Stimulated activated CD4-positive, alpha-beta T cell treated with anti-CD3 and anti-CD28 coated beads, Interleukin-4, amount 100 ng/mL, for 1 hour (primary cell): ENCODE measurements around the gene APOBEC3F.
"Not testable (repeated sequence)": the region's sequence is repeated elsewhere in the genome, so short reads cannot be mapped to it uniquely, and the experiment has no call there.

Experiments used
- DNase-seq: peaks from one replicate; pipeline ENCODE4 v3.0.0-alpha.2; 2020

The APOBEC3F gene

DNA sequence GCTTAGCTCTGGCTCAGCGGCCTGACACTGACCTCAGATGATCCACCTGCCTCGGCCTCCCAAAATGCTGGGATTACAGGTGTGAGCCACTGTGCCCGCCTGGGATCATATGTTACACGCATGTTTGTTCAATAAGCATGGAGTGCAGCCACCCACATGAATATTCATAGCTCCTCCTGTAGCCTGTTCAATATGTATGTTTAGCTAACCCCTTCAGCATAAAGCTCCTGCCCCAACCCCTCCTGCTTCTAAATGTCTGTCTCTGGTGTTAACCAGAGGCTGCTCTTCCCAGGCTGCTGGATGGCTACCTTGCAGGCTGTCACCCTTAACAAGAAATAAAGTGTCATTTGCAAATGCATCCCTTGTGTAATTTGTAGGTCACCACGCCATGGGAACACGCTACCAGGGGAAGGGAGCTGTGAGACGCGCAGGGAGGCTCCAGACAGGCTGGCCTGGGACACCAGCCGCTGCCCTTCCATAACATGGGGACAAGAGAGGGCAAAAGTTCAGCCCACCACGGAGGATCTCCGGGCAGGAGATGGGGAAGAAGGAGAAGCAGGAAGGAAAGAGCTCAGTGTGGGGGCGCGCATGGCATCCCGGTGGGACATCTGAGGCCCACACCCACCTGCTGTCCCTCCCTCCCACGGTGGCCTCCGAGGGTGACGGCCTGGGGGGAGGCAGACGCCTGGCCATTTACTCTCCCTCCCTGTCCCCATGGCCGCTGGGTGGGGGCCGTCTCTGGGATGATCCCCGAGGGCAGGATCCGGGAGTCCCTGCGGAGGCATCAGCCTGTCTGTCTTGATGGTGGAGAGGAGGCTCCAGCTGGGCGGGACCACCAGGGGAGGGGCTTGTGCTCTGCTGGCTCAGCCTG, 35.7 kb downstream of the APOBEC3F start:
- DNase-seq, result not testable (repeated sequence)

DNA sequence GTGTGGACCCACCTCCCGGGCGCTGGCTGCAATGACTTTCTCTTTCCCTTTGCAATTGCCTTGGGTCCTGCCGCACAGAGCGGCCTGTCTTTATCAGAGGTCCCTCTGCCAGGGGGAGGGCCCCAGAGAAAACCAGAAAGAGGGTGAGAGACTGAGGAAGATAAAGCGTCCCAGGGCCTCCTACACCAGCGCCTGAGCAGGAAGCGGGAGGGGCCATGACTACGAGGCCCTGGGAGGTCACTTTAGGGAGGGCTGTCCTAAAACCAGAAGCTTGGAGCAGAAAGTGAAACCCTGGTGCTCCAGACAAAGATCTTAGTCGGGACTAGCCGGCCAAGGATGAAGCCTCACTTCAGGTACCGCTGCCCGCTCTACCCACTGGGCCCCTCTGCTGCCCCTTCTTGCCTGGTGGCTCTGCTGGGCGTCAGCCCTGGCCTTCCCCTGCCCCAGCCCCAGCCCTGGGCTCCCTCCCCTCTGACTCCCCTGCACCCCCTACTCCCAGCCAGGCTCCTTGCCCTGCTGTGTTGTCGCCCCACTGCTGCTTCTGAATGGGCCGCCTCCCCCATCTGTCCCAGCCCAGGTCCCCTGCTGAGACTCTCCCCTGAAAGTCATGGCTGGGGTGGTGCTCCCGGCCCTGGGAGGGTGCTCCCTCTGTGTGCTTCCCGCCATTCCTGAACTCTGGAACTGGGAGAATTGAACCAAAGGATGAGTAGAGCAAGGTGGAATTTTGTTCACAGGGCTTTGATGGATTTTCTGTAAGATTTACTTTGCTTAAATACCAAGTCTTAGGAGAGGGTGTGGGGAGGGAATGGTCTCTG, 36.6 kb downstream of the APOBEC3F start, which contains the start of gene APOBEC3G:
APOBEC3G (plus strand) TSS at position 250 of the 815 bp plus-strand sequence; CDS start at position 337, 87 bp downstream.
- peak; percentile 41 for DNase-seq

DNA sequence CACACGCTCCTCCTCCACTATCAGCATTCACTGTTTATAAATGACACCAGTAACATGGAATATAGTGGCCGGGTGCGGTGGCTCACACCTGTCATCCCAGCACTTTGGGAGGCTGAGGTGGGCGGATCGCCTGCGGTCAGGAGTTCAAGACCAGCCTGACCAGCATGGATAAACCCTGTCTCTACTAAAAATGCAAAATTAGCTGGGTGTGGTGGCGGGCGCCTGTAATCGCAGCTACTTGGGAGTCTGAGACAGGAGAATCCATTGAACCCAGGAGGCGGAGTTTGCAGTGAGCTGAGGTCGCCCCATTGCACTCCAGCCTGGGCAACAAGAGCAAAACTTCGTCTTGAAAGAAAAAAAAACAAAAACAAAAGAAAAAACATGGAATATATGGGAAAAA, 37.2 kb downstream of the APOBEC3F start:
- not testable (repeated sequence) for DNase-seq

DNA sequence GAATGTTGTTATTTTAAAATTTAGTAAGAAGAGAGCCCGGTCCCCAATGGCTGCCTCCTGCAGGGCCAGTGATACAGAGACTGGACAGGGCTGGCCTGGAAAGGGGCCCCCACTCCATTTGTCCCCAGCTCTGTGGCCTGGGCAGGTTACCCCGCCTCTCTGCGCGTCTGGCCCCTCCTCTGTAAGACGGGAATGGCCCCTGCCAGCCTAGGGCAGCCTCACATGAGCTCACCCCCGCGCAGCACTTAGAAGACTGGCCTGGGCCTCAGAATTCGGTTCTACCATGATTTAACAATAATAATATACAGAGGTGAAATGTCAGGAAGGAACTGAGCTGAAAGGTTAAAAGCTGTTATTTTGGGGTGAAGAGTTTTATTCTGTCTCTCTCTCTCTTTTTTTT, 37.7 kb downstream of the APOBEC3F start:
- no peak for DNase-seq

DNA sequence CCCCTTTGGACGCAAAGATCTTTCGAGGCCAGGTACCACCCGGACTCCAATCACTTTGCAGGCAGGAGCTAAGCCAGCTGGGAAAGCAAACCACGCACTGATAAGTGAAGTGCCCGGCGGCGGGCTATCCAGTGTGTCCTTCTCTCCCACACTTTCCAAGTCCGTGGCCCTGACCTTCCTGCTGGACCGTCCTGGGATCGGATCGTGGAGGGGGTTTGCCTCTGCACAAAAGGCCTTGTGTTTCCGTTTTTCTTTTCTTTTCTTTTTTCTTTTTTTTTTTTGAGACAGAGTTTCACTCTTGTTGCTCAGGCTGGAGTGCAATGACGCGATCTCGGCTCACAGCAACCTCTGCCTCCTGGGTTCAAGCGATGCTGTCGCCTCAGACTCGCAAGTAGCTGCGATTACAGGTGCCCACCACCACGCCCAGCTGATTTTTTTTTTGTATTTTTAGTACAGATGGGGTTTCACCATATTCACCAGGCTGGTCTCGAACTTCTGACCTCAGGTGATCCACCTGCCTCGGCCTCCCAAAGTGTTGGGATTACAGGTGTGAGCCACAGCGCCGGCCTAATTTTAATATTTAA, 38.5 kb downstream of the APOBEC3F start:
- not testable (repeated sequence) for DNase-seq

DNA sequence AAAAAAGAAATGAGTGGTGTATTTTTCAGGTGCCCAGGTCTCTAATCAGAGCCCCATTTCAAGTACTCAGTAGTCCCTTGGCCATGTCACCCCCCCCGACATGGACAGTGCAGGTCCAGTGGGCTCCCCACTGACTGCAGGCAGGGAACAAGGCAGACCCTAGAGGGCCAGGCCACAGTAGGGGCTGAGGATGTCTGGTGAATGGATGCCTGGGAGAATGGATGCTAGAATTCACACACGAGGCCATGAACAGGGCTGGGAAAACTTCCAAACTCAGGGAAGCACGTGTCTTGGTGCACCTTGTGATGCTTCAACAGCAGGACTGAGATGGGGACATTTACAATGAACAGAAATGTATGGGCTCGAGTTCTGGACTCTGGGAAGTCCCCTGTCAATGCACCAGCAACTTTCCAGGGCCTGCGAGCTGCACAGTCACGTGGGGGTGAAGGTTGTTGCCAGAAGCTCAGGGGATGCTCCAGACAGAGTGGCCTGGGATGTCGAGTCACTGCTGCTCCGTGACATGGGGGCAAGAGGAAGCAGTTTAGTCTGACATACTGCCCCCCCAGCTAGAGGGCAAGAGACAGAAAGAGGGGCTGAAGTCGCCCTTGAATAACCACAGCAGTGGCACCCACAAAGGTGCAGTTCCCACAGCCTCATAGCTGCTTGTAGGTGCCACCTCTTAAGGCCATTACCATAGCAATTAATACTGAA, 39.5 kb downstream of the APOBEC3F start:
- no peak for DNase-seq

DNA sequence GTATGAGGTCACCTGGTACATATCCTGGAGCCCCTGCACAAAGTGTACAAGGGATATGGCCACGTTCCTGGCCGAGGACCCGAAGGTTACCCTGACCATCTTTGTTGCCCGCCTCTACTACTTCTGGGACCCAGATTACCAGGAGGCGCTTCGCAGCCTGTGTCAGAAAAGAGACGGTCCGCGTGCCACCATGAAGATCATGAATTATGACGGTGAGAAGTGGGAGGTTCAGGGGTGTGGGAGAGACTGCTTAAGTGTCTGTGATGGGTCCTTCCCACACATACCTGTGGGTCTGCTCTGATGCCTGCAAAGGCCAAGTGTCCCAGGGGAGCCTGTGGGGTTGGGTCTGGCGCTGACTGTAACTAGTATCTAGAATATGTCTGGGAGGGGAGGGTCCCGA, 40.4 kb downstream of the APOBEC3F start:
- DNase-seq, result no peak

DNA sequence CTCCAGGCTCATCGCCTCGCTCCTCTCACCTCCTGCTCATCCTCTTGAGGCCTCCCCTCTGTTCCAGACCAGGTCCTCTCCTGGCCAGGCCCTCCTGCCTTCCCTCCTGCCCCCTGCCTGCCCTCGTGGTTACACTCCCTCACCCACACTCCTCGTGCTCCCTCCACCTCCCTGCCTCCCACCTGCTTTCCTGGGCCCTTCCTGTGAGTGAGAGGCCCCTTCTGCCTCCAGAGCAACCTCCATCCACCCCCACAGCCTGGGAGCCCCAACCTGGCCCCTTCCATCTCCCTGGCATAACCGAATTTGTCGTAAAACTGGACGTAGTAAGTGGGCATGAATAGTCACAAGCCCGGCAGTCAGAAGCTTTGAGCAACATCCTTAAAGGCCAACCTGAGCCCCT, 40.9 kb downstream of the APOBEC3F start:
- DNase-seq, result no peak

DNA sequence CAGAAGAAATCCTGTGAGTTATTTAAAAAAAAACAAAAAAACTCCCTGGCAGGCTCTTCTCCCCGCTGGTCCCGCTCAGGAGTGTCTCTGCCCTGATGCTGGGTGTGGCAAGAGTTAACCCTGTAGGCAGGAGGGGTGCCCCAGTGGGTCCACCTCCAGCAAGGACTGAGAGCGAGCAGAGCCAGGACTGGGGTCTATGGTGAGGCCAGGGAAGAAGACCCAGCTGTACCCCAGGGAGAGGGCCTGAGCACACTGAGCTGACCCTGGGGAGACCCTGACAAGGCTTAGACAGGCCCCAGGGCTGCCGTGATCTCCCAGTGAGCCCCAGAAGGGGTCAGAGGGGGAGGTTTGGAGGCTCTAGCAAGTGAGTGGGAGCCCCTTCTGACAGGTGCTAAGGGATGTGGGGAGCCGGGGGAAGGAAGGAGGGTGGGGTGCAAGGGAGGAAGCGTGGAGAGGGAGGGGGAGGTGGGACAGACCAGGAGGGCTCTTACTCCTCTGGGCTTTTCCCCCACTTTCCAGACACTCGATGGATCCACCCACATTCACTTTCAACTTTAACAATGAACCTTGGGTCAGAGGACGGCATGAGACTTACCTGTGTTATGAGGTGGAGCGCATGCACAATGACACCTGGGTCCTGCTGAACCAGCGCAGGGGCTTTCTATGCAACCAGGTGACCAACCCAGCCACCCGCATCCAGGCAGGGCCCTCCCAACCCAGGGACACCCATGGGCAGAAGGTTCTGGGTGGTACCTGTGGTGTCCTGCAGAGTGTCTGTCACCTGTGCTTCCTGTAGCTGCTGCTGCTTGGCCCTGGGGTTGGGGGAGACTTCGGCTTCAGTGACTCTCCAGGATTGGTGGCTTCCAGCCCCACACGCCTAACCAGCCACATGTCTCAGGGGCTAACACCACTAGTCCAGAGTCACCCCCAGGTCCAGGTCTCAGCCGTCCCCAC, 42.8 kb downstream of the APOBEC3F start:
- DNase-seq, result no peak

DNA sequence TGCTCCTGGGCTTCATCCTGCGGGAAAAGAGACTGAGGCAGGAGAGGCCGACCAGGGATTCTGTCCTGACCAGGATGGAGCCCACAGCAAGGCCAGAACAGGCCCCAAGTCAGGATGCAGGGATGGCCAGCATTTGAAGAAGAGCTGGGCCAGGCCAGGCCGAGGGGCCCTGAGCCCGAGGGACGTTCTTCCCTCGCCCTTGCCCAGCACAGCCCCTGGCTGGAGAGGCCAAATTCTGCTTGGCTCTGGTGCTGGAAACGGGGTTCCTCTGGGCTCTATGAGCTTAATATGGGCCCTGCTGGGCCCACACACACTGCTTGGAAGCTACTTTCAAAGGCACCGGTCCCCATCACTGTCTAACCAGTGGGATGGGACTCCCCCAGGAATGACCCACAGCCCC, 44.0 kb downstream of the APOBEC3F start:
- no peak for DNase-seq

DNA sequence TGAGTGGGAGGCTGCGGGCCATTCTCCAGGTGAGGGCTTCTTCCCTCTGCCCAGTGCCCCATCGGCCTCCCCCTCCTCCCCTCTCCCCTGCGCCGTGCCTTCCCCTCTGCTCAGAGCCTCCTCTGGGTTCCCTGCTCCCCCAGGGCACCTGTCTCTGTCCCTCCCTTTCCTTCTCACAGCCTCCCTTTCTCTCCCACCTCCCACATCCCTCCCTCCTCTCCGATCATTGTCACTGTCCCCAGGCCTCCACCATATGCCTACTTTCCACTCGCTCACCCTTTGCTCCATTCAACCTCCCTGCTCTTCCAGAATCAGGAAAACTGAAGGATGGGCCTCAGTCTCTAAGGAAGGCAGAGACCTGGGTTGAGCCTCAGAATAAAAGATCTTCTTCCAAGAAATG, 46.4 kb downstream of the APOBEC3F start:
- DNase-seq, result no peak

DNA sequence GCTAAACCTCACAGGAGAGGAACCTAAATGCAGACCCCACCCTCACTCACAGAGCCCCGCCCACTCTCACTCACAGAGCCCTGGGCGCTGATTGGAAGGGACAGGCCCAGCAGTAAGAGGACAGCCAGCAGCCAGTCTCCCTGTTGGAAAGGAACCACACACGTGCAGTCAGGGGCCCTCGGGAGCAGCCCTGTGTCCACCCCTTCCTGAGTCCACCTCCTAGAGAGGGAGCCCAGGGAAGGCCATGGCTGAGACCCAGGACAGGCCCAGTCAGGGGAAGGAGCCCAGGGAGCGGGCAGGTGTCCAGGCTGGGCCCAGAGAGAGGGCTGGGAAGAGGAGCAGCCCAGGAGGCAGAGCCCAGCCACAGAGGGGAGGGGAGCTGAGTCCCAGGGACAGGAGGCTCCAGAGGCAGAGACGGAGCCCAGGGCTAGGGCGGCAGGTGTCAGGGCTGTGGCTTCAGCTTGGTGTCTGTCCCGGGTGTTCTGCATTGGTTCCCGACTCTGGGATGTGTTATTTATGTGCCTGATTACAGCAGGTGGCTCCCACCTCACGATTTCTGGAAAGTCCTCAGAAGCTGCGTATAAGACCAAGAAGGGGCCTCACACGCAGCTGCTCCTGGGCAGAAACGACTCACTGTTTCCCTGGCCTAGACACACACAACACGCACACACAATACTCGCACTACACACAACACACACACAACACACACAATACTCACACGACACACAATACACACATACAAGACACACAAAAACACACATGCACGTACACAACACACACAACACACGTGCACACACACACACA, 47.4 kb downstream of the APOBEC3F start:
- no peak for DNase-seq

DNA sequence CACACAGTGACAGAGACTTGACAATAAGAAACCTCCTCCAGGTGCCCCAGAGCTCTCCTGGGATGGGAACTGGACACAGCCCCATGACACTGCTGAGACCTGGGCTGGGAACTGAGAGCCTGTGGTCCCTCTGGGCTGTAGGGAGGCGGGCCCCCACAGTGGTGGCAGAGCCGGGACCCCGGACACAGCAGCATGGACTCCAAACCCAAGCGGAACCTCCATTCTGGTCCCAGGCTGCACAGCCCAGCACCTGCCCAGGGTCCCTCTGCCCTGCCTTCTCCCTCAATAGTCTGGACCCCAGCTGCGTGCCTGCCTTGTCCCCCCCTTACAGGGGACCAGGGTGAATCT, 48.0 kb downstream of the APOBEC3F start:
- DNase-seq, result no peak

DNA sequence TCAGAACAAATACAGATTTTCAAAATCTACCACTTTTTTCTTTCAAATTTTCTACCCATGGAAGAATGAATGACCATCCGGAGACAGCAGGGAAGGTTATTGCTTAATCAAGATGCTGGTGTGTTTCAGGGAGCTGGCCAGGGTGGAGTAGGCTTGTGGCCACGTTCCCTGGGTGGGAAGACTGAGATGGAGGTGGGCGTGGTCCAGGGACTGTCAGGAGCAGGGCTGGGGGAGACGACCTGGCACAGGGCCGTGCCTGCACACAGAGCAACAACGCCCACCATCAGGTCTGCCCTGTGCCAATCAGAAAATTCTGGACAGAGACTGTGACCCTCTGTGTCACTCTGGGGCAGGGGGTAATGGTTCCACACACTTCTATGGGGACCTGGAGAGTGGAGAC, 49.3 kb downstream of the APOBEC3F start:
- DNase-seq, result no peak

DNA sequence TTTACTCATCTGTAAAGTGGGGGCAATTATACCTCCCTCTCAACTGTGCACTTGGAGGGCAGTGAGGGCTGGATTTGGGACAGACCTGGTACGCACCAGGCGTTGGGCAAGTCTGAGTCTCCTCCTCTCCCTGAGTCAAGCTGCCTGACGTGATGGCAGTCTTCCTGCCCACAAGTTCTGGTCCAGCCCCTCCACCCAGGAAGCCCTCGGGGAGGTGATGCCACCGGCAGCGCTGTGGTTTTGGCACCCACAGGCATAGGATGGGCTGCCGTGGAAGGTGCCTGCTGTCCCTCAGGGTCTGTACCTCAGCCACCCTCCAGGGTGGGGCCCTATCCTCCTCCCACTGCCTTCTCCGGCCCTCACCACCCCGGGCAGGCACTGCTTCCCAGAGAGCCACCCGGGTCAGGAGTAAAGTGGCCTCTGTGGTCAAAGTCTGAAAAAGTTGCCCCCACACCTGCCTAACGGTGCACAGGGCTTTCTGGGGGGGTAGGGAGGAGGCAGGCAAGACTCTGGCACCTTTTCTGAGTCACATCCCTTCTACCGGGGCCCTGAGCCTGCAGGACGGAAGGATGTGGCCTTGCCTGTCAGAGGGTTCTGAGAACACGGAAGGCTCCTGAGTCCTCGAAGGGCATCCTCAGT, 49.9 kb downstream of the APOBEC3F start:
- DNase-seq, result peak; percentile 58

DNA sequence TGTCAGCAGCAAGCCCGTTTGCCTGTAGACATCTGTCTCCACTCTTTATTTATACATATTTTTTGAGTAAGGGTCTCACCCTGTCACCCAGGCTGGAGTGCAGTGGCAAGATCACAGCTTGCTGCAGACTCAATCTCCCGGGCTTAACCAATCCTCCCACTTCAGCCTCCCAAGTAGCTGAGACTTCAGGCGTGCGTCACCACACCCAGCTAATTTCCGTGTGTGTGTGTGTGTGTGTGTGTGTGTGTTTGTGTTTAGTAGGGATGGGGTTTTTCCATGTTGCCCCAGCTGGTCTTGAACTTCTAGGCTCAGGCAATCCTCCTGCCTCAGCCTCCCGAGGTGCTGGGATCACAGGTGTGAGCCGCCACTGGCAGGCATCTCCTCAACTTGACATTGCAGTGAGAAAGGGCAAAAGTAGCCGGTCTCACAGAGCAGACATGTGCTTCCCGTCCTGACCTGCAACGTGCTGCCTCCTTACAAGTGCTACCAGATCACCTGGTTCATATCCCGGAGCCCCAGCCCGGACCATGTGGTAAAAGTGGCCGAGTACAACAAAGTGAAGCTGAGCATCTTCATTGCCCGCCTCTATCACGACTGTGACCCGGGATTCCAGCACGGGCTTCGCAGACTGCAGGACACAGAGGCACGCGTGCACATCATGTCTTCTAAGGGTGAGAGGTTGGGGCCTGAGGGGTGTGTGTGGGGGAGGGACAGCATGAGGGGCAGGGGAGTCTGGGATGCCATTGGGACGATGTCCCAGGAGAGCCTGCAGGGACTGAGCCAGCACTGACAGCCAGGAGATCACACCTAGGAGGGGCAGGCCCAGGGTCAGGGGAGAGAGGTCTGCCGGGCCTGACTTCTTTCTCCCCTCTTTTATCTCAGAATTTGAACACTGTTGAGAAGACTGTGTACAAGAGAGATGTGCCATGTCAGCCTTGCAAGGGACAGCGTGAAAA, 50.7 kb downstream of the APOBEC3F start:
- no peak for DNase-seq

DNA sequence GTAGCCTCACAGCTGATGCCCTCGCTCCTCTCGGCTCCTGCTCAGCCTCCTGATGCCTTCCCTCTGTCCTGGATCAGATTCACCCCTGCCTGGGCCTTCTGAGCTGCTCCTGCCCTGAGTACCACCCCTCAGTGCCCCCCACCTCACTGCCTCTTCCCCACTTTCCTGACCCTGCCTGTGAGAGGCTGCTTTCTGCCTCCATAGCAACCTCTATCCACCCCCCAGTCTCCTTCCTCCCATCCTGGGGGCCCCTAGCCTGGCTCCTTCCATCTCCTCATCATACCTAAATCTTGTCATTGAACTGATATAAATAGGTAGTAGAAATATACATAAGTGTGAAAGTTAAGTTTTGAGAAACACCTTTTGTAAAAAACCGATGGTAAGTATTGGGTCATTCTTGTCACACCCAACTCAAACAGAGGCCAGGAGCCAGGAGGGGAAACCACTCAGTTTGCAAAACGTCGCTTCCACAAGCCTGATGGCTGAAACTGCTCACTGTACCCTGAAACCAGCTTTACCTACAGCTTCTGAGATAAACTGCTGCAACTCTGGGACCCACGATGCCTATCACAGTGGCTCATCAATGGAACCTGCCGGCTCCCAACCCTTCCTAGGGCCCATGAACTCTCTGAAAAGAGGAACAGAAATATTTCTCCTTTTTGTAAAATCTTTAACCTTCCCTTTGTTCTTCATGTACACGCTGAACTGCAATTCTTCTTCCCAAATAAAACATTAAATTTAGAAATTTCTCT, 51.6 kb downstream of the APOBEC3F start:
- DNase-seq, result no peak

DNA sequence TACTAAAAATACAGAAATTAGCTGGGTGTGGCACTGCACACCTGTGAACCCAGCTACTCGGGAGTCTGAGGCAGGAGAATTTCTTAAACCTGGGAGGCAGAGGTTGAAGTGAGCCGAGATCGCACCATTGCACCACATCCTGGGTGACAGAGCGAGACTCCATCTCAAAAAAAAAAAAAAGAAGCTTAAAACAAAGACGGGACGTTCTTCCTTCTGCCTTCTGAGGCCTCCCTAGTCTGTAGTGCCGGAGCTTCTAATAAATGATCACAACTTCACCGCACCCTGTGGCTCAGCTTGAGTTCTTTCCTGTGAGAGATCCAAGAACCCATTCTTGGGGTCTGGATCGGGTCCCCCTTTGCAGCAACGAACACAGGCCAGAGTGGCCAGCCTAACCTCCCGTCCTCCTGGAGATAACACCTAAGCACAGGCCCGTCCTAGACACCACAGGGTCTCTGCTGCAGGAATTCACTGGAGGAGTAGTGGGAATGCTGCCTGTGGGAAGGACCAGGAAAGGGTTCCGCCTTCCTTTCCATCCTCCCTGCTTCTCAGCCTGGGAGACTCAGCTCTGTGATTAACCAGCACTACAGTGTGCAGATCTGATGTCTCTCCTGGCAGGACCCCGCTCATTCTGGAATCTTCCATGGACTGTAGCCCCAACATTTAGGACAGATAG, 54.2 kb downstream of the APOBEC3F start:
- DNase-seq, result no peak
